GM18517 (cell line): Measurements from ENCODE around the gene IKZF4.
"Not testable (repeated sequence)": the region's sequence is repeated elsewhere in the genome, so short reads cannot be mapped to it uniquely, and the experiment has no call there.

ENCODE experiments used
- ATAC-seq: cut with Tn5 transposase; IDR thresholded peaks from one replicate; pipeline ENCODE4 v1.9.1; 2021; ENCODE audit warnings: mild to moderate bottlenecking, moderate library complexity; ENCODE audit not compliant: unreplicated experiment

IKZF4 gene

GRCh38 chr12:55997535-55997859 lies 23.3 kb upstream of the IKZF4 start:
- ATAC-seq: no peak

DNA sequence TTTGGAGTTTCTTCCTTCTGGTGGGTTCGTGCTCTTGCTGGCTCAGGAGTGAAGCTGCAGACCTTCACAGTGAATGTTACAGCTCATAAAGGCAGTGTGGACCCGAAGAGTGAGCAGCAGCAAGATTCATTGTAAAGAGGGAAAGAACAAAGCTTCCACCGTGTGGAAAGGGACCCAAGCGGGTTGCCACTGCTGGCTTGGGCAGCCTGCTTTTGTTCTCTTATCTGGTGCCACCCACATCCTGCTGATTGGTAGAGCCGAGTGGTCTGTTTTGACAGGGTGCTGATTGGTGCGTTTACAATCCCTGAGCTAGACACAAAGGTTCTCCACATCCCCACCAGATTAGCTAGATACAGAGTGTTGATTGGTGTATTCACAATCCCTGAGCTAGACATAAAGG lies 21.3 kb upstream of the IKZF4 start:
- ATAC-seq: not testable (repeated sequence)

DNA sequence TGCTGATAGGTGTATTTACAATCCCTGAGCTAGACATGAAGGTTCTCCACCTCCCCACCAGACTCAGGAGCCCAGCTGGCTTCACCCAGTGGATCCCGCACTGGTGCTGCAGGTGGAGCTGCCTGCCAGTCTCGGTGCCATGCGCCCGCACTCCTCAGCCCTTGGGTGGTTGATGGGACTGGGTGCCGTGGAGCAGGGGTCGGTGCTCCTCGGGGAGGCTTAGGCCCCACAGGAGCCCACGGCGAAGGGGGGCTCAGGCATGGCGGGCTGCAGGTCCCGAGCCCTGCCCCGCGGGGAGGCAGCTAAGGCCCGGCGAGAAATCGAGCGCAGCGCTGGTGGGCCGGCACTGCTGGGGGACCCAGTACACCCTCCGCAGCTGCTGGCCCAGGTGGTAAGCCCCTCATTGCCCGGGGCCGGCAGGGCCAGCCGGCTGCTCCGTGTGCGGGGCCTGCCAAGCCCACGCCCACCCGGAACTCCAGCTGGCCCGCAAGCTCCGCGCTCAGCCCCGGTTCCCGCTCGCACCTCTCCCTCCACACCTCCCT lies 20.8 kb upstream of the IKZF4 start:
- ATAC-seq: not testable (repeated sequence)

- no peak for ATAC-seq
Observed at GRCh38 chr12:56001487-56002100, 19.2 kb upstream of the IKZF4 start.

GRCh38 chr12:56003376-56003775 lies 17.5 kb upstream of the IKZF4 start:
- ATAC-seq: not testable (repeated sequence)

GRCh38 chr12:56004211-56004610 lies 16.6 kb upstream of the IKZF4 start:
- ATAC-seq: no peak

DNA sequence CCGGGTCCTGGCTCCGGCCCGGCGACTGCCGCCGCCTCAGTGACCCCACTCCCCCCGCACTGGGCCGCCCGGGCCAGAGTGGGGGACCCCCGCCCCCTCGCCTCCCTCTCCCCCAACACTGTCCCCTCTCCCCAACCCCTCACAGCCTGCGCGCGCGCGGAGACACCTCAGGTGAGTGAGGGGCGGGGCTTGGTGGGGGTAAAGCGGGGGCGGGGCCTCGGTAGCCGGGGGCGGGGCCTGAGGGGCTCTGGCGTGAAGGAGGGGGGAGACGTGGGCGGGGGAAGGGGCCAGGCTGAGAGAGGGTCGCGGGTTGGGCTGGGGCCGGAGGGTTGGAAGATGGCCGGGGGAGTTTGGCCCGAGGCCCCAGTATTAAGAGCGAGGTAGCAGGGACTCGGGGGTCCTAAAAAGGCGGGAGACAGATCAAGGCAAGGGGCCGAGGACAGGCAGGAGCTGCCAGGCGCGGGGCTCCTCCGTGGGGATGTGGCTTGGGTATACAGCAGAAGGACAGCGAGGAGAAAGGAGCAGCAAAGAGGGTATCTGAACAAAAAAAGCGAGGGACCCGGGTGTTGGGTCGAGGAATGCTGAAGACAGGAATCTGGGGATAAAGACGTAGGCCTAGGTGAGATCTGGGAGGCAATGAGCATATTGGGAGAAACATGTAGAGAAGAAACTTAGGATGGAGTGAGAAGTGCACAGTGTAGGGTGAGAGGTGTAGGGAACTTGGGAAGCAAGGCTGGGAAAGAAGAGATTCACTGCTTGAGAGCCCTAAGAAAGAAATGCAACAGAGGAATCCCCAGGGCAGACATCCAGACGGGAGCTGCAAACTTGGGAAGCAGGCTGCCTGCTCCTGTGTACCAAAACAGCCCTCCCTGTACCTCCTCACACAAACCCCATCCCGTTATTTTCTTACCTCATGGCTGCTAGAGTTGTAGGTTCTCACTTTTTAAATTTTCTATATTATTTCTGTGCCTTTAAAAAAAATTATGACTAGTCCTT lies 13.0 kb upstream of the IKZF4 start:
- no peak for ATAC-seq

DNA sequence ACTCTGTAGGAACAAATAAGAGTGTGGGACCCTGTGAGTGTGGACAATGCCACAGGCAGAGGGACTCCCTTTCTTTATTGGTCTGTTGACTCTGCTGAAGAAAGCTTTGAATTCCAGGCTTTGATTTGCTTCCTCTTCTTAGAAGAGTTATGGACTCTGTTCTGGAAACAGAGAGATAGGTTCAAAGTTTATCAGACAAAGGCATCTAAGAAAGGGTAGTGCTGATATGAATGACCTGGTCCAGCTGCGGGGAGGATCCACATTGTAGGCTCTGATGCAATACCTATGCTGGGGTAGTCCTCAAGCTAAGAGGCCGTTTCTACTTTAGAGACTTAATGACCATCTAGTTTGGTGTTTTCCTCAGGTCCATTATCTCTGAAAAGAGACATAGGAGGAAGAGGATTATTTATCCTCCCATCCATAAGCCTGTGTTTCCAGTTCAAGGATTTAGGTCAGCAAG lies 10.7 kb upstream of the IKZF4 start:
- no peak for ATAC-seq

GRCh38 chr12:56011509-56012090 lies 9.2 kb upstream of the IKZF4 start:
- ATAC-seq: no peak

- no peak for ATAC-seq
Observed at GRCh38 chr12:56013482-56013881, 7.4 kb upstream of the IKZF4 start.

GRCh38 chr12:56014205-56014604 lies 6.6 kb upstream of the IKZF4 start:
- ATAC-seq: no peak

GRCh38 chr12:56017181-56017580 lies 3.7 kb upstream of the IKZF4 start:
- ATAC-seq: no peak

DNA sequence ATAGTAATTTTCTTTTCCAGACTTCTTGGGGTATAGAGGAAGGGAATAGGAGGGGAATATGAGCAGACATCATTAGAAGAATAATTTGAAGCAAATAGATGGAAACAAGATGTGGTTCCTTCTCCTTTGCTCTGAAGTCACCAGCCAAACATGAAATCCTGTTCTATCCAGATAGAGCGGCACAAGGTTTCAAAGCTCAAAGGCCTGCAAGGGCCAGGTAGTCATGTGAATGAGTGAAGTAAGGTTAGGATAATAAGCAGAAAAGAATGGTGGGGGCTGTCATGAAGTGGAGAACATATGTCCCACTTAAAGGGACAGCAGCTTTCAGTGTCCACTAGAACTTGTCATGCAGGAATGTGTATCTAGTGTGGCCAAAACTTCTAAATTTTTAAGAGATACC lies 2.5 kb upstream of the IKZF4 start:
- ATAC-seq: no peak

- ATAC-seq: no peak
Observed at GRCh38 chr12:56021889-56022497, 1.1 kb downstream of the IKZF4 start.

DNA sequence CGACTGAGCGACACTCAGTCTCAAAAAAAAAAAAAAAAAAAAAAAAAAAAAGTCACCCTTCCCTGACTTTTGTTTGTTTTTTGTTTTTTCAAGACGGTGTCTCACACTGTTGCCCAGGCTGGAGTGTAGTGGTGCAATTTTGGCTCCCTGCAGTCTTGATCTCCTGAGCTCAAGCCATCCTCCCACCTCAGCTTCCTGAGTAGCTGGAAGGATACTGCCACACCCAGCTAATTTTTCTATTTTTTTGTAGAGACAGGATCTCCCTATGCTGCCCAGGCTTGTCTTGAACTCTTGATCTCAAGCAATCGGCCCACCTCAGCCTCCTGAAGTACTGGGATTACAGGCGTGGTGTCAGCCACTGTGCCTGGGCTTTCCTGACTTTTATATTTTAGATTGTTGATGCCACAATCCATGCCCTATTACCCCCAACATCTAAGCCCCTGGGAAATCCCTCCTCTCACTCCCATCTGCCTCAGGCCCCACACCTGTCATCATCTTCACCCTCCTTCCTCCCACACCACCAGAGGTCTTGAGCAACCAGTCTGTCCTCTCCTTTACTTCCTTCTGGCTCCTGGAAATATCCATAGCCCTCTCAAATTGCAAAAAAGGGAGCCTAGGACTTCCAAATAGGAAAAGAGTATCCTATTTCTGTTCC lies 7.8 kb downstream of the IKZF4 start:
- ATAC-seq: no peak

DNA sequence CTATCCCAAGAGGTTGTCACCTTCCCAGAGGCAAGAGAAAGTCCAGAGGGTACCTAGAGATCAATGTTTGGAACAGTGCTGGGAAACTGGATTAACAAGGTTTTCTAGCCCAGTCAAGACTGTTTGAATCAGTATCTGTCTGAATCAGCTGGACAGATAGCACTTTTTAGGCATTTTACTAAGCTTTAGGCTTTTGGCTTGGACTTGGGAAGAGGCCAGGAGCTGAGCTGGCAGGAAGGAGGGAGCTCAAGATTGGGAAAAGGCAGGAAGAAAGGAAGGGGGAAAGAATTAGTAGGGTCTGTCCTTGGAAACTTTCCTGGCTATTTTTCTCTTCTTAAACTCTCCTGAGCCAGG lies 8.3 kb downstream of the IKZF4 start:
- no peak for ATAC-seq

GRCh38 chr12:56029666-56030293 lies 8.9 kb downstream of the IKZF4 start:
- no peak for ATAC-seq

- no peak for ATAC-seq
Observed at GRCh38 chr12:56031987-56032386, 11.1 kb downstream of the IKZF4 start.

DNA sequence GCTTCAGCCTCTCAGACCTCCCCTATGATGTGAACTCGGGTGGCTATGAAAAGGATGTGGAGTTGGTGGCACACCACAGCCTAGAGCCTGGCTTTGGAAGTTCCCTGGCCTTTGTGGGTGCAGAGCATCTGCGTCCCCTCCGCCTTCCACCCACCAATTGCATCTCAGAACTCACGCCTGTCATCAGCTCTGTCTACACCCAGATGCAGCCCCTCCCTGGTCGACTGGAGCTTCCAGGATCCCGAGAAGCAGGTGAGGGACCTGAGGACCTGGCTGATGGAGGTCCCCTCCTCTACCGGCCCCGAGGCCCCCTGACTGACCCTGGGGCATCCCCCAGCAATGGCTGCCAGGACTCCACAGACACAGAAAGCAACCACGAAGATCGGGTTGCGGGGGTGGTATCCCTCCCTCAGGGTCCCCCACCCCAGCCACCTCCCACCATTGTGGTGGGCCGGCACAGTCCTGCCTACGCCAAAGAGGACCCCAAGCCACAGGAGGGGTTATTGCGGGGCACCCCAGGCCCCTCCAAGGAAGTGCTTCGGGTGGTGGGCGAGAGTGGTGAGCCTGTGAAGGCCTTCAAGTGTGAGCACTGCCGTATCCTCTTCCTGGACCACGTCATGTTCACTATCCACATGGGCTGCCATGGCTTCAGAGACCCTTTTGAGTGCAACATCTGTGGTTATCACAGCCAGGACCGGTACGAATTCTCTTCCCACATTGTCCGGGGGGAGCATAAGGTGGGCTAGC lies 13.9 kb downstream of the IKZF4 start:
- ATAC-seq: no peak

GRCh38 chr12:56037161-56037560 lies 16.3 kb downstream of the IKZF4 start:
- ATAC-seq: no peak
